Measurements from ENCODE around the gene NEDD9.

The NEDD9 gene

DNA sequence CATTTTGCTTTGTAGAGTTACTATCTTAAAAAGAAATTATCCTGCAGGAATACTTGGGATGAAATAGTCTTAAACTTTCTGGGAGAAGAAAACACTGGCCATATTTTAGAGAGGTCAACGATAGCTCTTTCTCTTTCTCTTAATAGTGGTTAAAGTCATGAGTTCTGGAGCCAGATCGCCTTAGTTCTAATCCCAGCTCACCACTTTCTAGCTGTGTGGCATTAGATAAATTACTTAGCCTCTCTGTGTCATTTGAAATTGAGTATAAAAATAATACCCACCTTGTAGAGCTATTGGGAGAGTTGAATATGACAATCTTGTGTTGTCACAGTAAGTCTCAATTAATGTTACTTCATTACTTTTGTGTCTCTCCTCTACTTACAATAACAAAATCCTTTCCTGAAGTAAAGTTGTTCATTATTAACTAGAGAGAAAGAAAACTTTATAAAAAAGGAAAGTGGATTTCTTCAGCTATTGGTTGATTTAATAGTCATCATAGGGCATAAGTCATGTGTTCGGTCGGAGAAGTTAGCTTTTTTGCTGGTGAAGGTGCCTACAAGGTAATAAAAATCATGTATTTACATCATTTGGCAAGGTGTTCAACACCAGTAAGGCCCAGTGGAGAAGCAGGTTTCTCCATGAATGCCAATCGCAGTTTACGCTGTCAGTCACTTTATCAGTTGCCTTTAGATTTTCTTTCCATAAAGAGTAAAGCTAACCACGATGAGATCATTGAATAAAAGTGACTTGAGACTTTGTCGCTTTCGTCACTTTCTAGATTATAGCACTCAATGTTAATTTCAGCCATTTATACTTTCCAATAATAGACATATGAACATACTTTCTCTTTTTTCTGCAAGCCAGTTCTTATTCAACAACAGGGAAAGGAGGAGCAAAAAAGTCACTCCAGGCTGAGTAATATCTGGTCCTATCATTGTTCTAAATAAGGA lies 2.0 kb downstream of the NEDD9 start:
- TF ChIP-seq CTCF (IDR thresholded peaks at IDR 0.05; ENCODE audit: extremely low read depth, insufficient read depth, missing control alignments), result no peak
- in situ Hi-C loops (cut with MboI; ENCODE audit: low pct_unique_long_range_greater_than_20kb, low sequenced_read_pairs, unreplicated experiment), result no loop called here
- DNase-seq (ENCODE audit: low spot score), result no peak

DNA sequence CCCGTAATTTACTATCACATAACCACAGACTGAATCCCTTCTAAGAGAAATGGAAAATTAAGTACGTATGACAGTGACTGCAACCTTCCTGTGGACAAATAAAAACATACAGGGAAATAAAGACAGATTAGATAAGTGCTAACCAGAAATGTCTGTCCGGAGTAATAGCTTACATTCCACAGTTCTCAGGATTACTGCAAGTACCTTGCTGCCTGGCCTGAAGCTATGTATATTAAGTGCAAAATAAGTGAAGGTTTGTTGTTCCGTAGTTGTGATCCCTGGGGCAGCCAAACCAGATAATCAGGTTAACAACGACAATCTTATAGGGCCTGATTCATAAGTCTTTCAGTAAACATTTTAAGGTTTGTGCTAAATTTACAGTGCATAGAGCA lies 2.8 kb downstream of the NEDD9 start:
- DNase-seq (ENCODE audit: low spot score), result no peak
- no peak for TF ChIP-seq CTCF (IDR thresholded peaks at IDR 0.05; ENCODE audit: extremely low read depth, insufficient read depth, missing control alignments)
- in situ Hi-C loops (cut with MboI; ENCODE audit: low pct_unique_long_range_greater_than_20kb, low sequenced_read_pairs, unreplicated experiment), result no loop called here

GRCh38 chr6:11228935-11229654 lies 3.4 kb downstream of the NEDD9 start:
- DNase-seq (ENCODE audit: low spot score), result no peak
- TF ChIP-seq CTCF (IDR thresholded peaks at IDR 0.05; ENCODE audit: extremely low read depth, insufficient read depth, missing control alignments), result no peak
- in situ Hi-C loops (cut with MboI; ENCODE audit: low pct_unique_long_range_greater_than_20kb, low sequenced_read_pairs, unreplicated experiment), result no loop called here

GRCh38 chr6:11227698-11228097 lies 4.8 kb downstream of the NEDD9 start:
- in situ Hi-C loops (cut with MboI; ENCODE audit: low pct_unique_long_range_greater_than_20kb, low sequenced_read_pairs, unreplicated experiment), result no loop called here

DNA sequence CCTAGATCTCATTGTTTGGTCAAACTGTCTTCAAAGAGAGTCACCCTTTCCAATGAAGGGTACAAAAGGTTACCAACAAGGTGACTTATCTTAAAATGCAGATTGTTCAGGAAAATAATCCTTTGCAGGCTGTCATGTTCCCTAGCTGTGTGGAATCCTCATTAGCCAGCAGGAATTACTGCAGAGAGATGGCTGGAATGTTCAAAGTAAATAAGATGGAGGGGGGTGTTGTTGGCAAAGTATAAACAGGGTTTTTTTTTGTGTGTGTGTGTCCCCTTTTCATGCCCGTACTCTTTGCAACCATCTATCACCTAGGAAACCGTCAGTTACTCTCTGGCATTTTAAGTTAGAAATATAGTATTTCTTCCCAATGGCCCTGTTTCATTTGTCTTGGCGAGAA lies 6.5 kb downstream of the NEDD9 start:
- in situ Hi-C loops (cut with MboI; ENCODE audit: low pct_unique_long_range_greater_than_20kb, low sequenced_read_pairs, unreplicated experiment), result no loop called here
- DNase-seq (ENCODE audit: low spot score), result no peak
- no peak for TF ChIP-seq CTCF (IDR thresholded peaks at IDR 0.05; ENCODE audit: extremely low read depth, insufficient read depth, missing control alignments)

More at GRCh38 chr6:11227698-11228097, 4.8 kb downstream of the NEDD9 start:
- TF ChIP-seq CTCF (IDR thresholded peaks at IDR 0.05; ENCODE audit: extremely low read depth, insufficient read depth, missing control alignments), result no peak
- DNase-seq (ENCODE audit: low spot score), result no peak

- no peak for TF ChIP-seq CTCF (IDR thresholded peaks at IDR 0.05; ENCODE audit: extremely low read depth, insufficient read depth, missing control alignments)
Measured at GRCh38 chr6:11224966-11225463, 7.5 kb downstream of the NEDD9 start.

More at GRCh38 chr6:11224966-11225463, 7.5 kb downstream of the NEDD9 start:
- in situ Hi-C loops (cut with MboI; ENCODE audit: low pct_unique_long_range_greater_than_20kb, low sequenced_read_pairs, unreplicated experiment), result no loop called here
- no peak for DNase-seq (ENCODE audit: low spot score)

Measured in GM13977 (cell line).